ENCODE data around the gene SNAP91.

DNA sequence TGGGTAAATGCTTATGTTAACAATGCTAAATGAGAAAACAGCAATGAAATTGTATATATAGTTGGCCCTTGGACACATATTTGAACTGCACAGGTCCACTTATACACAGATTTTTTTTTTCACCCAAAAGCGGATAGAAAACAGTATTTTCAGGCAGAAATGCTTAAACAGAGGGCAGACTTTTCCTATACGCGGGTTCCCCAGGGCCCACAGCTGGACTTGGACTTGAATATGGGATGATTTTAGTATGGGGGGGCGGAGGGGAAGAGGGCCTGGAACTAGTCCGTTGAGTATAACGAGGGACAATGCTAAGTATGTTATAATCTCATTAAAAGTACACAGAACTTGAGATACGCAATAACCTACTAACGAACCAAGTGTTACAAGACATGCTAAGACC lies 197.6 kb downstream of the SNAP91 start:
- TF ChIP-seq, protein P1, sequence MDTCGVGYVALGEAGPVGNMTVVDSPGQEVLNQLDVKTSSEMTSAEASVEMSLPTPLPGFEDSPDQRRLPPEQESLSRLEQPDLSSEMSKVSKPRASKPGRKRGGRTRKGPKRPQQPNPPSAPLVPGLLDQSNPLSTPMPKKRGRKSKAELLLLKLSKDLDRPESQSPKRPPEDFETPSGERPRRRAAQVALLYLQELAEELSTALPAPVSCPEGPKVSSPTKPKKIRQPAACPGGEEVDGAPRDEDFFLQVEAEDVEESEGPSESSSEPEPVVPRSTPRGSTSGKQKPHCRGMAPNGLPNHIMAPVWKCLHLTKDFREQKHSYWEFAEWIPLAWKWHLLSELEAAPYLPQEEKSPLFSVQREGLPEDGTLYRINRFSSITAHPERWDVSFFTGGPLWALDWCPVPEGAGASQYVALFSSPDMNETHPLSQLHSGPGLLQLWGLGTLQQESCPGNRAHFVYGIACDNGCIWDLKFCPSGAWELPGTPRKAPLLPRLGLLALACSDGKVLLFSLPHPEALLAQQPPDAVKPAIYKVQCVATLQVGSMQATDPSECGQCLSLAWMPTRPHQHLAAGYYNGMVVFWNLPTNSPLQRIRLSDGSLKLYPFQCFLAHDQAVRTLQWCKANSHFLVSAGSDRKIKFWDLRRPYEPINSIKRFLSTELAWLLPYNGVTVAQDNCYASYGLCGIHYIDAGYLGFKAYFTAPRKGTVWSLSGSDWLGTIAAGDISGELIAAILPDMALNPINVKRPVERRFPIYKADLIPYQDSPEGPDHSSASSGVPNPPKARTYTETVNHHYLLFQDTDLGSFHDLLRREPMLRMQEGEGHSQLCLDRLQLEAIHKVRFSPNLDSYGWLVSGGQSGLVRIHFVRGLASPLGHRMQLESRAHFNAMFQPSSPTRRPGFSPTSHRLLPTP (IDR thresholded peaks at IDR 0.05; ENCODE audit: borderline replicate concordance, extremely low read depth, insufficient read length) = no peak
- TF ChIP-seq SP1 (CRISPR knock-in tag; IDR thresholded peaks at IDR 0.05) (no peak), FOSL1 (tag; conservative IDR thresholded peaks at IDR 0.05) (no peak), DNMT1 (IDR thresholded peaks at IDR 0.05) (no peak), EWSR1 (IDR thresholded peaks at IDR 0.05; ENCODE audit: borderline replicate concordance, low read depth, partially characterized antibody) (no peak), EGR1 (conservative IDR thresholded peaks at IDR 0.05) (no peak), NFYB (IDR thresholded peaks at IDR 0.05; ENCODE audit: extremely low read depth, insufficient read length) (no peak)
- TF ChIP-seq, protein P2, sequence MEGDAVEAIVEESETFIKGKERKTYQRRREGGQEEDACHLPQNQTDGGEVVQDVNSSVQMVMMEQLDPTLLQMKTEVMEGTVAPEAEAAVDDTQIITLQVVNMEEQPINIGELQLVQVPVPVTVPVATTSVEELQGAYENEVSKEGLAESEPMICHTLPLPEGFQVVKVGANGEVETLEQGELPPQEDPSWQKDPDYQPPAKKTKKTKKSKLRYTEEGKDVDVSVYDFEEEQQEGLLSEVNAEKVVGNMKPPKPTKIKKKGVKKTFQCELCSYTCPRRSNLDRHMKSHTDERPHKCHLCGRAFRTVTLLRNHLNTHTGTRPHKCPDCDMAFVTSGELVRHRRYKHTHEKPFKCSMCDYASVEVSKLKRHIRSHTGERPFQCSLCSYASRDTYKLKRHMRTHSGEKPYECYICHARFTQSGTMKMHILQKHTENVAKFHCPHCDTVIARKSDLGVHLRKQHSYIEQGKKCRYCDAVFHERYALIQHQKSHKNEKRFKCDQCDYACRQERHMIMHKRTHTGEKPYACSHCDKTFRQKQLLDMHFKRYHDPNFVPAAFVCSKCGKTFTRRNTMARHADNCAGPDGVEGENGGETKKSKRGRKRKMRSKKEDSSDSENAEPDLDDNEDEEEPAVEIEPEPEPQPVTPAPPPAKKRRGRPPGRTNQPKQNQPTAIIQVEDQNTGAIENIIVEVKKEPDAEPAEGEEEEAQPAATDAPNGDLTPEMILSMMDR (IDR thresholded peaks at IDR 0.05 in 2 of 3, conservative IDR thresholded peaks at IDR 0.05 in 1 of 3; ENCODE audit: insufficient read depth in 2 of 3, low read depth in 1 of 3, low read length in 3 of 3) = no peak
- TF ChIP-seq, protein P3, sequence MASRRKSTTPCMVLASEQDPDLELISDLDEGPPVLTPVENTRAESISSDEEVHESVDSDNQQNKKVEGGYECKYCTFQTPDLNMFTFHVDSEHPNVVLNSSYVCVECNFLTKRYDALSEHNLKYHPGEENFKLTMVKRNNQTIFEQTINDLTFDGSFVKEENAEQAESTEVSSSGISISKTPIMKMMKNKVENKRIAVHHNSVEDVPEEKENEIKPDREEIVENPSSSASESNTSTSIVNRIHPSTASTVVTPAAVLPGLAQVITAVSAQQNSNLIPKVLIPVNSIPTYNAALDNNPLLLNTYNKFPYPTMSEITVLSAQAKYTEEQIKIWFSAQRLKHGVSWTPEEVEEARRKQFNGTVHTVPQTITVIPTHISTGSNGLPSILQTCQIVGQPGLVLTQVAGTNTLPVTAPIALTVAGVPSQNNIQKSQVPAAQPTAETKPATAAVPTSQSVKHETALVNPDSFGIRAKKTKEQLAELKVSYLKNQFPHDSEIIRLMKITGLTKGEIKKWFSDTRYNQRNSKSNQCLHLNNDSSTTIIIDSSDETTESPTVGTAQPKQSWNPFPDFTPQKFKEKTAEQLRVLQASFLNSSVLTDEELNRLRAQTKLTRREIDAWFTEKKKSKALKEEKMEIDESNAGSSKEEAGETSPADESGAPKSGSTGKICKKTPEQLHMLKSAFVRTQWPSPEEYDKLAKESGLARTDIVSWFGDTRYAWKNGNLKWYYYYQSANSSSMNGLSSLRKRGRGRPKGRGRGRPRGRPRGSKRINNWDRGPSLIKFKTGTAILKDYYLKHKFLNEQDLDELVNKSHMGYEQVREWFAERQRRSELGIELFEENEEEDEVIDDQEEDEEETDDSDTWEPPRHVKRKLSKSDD (conservative IDR thresholded peaks at IDR 0.05; ENCODE audit: low read length) = no peak

Measured in K562 (cell line).